ENCODE data around the gene SHC3. TPM values are rescaled to one million over a fixed set of nuclear protein-coding genes. Genes with fewer than 3 reads are reported as not detected.

SHC3 gene
- total RNA-seq, 1 donor from 2014 or later = 0.96 TPM

DNA sequence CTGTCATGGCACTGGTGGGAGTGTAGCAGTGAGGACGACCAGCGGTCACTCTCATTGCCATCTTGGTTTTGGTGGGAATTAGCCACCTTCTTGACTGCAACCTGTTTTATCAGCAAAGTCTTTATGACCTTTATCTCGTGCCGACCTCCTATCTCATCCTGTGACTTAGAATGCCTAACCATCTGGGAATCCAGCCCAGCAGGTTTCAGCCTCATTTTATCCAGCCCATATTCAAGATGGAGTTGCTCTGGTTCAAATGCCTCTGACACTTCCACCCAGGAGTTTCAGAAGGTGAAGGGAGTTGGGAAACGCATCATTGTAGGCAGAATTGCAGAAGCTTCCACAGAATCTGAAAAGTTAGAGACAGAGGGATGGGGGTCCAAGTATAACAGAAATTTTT, 35.4 kb downstream of the SHC3 start:
- Histone ChIP-seq H3K4me1 (no peaks in the 10 kb centered on the region), H3K9me3 (replicated peaks) (no peaks in the 10 kb centered on the region), H3K27ac (replicated peaks) (no peak overlapping the region), H3K36me3 (no peaks in the 10 kb centered on the region), H3K4me3 (no peak overlapping the region), H3K27me3 (ENCODE audit: low read depth) (peaks cover 3% of the 10 kb centered on the region)
- intact Hi-C loops (cut with micrococcal nuclease) = no loop called here
- DNase-seq = no peak
- no peak for TF ChIP-seq CTCF (IDR thresholded peaks at IDR 0.05; ENCODE audit: borderline replicate concordance)

DNA sequence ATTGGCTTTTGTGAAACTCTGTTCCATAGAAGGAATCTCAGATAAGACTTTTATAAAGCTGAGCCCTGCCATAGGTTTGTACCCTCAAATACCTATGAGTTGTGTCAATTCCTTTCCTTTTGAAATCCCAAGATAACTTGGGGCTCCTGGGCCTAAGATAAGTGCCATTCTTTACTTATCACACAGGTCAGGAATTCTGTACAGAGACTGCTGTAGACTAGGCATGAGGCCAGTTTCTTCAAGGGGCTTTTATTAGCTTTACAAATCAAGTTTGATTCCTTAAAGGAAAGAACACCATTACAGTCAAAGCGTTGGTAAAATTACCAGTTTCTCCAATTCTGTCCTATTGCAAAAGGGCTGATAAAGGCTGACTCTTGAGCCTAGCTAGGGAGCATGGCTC, 39.2 kb downstream of the SHC3 start:
- Histone ChIP-seq H3K4me1 (no peaks in the 10 kb centered on the region), H3K9me3 (replicated peaks) (peaks cover 10% of the 10 kb centered on the region), H3K27me3 (ENCODE audit: low read depth) (no peaks in the 10 kb centered on the region), H3K4me3 (no peak overlapping the region), H3K36me3 (no peaks in the 10 kb centered on the region), H3K27ac (replicated peaks) (no peak overlapping the region)
- DNase-seq = no peak
- intact Hi-C loops (cut with micrococcal nuclease) = no loop called here
- no peak for TF ChIP-seq CTCF (IDR thresholded peaks at IDR 0.05; ENCODE audit: borderline replicate concordance)

GRCh38 chr9:89138463-89139390, 39.9 kb downstream of the SHC3 start:
- intact Hi-C loops (cut with micrococcal nuclease) = no loop called here
- H3K9me3 ChIP-seq (replicated peaks) = peaks cover 18% of the 10 kb centered on the region
- no peak for TF ChIP-seq CTCF (IDR thresholded peaks at IDR 0.05; ENCODE audit: borderline replicate concordance)
- H3K4me1 ChIP-seq = no peaks in the 10 kb centered on the region
- no peaks in the 10 kb centered on the region for H3K27me3 ChIP-seq (ENCODE audit: low read depth)
- no peak overlapping the region for H3K27ac ChIP-seq (replicated peaks)
- H3K4me3 ChIP-seq = no peak overlapping the region
- no peak for DNase-seq
- no peaks in the 10 kb centered on the region for H3K36me3 ChIP-seq

GRCh38 chr9:89137542-89138462, 40.8 kb downstream of the SHC3 start:
- TF ChIP-seq CTCF (IDR thresholded peaks at IDR 0.05; ENCODE audit: borderline replicate concordance) = no peak
- no peaks in the 10 kb centered on the region for H3K4me1 ChIP-seq
- peak; percentile 19 for DNase-seq
- no peaks in the 10 kb centered on the region for H3K36me3 ChIP-seq
- no peak overlapping the region for H3K27ac ChIP-seq (replicated peaks)
- intact Hi-C loops (cut with micrococcal nuclease) = no loop called here
- peaks cover 26% of the 10 kb centered on the region for H3K9me3 ChIP-seq (replicated peaks)
- H3K27me3 ChIP-seq (ENCODE audit: low read depth) = no peaks in the 10 kb centered on the region
- no peak overlapping the region for H3K4me3 ChIP-seq

DNA sequence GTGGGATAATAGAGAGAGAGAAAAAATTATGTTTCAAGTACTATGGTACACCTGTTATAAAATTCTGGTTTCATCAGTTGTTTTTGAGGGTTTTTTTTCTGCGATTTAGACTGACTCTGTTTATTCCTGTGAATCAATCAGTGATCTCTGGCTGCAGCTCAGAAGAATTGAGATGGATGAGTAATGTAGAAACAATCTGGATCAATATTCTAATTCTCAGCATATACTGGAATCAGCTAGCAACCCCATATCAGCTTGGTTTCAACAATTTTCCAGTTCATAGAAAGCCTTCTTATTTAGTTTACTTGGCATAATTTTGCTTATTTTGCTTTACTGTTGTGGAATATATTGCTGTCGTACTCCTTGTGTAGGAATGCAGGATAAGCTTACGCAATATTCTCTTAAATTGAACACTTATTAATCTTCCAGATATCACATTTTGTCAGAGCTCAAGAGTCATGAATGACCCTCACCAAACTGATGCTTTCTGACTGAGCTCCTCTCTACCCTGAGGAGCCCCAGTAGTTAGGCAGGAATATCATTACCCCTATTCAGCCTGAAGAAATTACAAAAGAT, 42.9 kb downstream of the SHC3 start:
- TF ChIP-seq CTCF (IDR thresholded peaks at IDR 0.05; ENCODE audit: borderline replicate concordance) = no peak
- H3K4me1 ChIP-seq = no peaks in the 10 kb centered on the region
- H3K9me3 ChIP-seq (replicated peaks) = peaks cover 26% of the 10 kb centered on the region
- intact Hi-C loops (cut with micrococcal nuclease) = no loop called here
- DNase-seq = no peak
- no peaks in the 10 kb centered on the region for H3K27me3 ChIP-seq (ENCODE audit: low read depth)
- H3K27ac ChIP-seq (replicated peaks) = no peak overlapping the region
- H3K4me3 ChIP-seq = no peak overlapping the region
- no peaks in the 10 kb centered on the region for H3K36me3 ChIP-seq
